ENCODE results near the gene RNF182.

GRCh38 chr6:13935190-13935880 is 10.6 kb downstream of the RNF182 start:
- TF ChIP-seq, protein P1, sequence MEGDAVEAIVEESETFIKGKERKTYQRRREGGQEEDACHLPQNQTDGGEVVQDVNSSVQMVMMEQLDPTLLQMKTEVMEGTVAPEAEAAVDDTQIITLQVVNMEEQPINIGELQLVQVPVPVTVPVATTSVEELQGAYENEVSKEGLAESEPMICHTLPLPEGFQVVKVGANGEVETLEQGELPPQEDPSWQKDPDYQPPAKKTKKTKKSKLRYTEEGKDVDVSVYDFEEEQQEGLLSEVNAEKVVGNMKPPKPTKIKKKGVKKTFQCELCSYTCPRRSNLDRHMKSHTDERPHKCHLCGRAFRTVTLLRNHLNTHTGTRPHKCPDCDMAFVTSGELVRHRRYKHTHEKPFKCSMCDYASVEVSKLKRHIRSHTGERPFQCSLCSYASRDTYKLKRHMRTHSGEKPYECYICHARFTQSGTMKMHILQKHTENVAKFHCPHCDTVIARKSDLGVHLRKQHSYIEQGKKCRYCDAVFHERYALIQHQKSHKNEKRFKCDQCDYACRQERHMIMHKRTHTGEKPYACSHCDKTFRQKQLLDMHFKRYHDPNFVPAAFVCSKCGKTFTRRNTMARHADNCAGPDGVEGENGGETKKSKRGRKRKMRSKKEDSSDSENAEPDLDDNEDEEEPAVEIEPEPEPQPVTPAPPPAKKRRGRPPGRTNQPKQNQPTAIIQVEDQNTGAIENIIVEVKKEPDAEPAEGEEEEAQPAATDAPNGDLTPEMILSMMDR (IDR thresholded peaks at IDR 0.05), result no peak
- TF ChIP-seq POLR2AphosphoS5 (IDR thresholded peaks at IDR 0.05) (no peak), POLR2A (IDR thresholded peaks at IDR 0.05) (no peak), EP300 (IDR thresholded peaks at IDR 0.05; ENCODE audit: low read depth) (no peak)

All from transverse colon (tissue), 4 donors.